ENCODE measurements around the gene OR4E1.
A peak's percentile ranks its signal among the peaks of the same experiment; 100 is the strongest.
"Not testable (repeated sequence)": the region's sequence is repeated elsewhere in the genome, so short reads cannot be mapped to it uniquely, and the experiment has no call there.

OR4E1 gene, protein sequence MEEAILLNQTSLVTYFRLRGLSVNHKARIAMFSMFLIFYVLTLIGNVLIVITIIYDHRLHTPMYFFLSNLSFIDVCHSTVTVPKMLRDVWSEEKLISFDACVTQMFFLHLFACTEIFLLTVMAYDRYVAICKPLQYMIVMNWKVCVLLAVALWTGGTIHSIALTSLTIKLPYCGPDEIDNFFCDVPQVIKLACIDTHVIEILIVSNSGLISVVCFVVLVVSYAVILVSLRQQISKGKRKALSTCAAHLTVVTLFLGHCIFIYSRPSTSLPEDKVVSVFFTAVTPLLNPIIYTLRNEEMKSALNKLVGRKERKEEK

DNA sequence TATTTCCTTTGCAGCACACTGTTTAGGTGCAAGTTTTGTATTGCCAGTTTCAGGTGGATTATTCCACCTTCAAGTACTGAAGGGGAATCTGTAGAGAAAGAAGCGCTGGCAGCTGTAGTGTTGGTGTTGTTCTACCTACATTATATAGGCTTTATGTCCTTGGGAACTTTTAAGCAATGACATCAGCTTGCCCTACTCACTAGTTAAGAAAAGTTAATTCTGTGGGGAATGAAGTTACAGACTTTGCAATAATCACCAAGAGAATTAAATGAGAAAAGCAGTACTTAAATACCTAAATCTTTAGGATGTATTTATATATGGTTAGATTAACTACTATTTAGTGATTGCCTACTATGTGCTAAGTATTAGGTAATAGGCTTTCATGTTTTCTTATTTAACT lies at the start of gene OR4E1:
TSS of gene OR4E1 (minus strand) at position 101 of the 400 bp plus-strand sequence. CDS start 2,883 bp downstream, outside the sequence.
- DNase-seq (ENCODE audit: low read depth), result no peak

DNA sequence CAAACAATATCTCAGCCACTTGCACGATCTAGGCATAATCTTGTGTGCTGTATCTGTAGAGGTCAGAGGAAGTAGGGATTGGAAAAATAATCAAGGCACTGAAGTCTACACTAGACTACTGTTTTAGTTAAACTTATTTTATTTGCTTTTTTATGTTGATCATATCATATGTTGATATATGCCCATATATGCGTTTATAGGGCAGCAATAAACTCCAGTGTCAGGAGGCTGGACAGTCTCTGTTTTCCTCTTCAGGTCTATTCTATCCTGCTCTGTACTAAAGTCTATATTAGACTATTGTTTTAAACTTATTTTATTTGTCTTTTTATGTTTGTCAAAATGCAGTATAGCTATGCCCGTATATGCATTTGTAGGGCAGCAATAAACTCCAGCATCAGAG lies 47.9 kb upstream of the OR4E1 start:
- DNase-seq (ENCODE audit: low read depth), result no peak

DNA sequence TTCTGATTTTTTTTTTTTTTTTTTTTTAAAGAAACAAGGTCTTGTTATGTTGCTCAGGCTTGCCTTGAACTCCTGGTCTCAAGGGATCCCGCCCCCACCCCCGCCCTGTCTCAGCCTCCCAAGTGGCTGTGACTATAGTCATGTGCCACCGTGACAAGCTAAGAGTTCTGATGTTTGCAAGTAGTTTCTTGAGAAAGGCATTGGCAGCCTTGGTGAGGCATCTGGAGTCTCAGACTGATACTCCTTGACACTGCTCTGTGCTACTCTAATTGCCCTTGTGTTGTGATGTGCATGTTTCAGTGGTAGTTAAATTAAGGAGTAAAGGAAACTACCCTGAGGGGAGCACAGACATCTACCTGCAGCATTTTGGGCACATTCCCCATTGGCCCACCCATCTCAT lies 46.2 kb upstream of the OR4E1 start:
- DNase-seq (ENCODE audit: low read depth), result no peak

DNA sequence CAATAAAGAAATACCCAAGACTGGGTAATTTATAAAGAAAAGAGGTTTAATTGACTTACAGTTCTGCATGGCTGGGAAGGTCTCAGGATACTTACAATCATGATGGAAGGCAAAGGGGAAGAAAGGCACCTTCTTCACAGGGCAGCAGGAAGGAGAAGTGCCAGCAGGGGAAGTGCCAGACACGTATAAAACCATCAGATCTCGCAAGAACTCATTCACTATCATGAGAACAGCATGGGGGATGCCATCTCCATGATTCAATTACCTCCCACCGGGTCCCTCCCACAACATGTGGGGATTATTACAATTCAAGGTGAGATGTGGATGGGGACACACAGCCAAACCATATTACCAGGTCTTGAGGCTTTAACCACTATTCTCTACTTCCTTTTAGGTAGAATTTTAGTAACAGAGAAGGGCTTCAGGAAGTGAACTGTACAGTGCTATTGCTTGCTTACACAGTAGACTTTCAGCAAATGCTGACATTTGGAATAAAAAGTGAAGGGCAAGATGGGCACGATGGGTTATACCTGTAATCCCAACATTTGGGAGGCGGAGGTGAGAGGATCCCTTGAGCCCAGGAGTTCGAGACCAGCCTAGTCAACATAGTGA lies 40.8 kb upstream of the OR4E1 start:
- DNase-seq (ENCODE audit: low read depth), result no peak

DNA sequence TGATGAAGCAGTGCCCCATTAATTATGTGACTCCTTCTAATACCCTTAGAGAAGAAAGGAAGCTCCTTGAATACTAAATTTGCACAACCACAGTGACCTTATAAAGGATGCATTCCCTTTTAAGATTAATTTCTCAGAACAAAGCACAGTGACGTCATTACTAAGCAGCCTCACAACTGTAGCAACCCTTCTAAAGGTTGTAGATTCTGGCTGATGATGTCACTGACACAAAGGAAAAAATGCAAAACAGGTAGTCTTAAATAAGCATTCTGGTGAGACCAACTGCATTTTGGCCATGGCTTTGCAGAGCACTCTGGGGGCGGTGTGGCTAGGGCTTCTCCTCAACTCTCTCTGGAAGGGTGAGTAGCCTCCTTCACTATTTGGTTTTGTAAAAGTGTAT lies 38.4 kb upstream of the OR4E1 start:
- DNase-seq (ENCODE audit: low read depth), result no peak

DNA sequence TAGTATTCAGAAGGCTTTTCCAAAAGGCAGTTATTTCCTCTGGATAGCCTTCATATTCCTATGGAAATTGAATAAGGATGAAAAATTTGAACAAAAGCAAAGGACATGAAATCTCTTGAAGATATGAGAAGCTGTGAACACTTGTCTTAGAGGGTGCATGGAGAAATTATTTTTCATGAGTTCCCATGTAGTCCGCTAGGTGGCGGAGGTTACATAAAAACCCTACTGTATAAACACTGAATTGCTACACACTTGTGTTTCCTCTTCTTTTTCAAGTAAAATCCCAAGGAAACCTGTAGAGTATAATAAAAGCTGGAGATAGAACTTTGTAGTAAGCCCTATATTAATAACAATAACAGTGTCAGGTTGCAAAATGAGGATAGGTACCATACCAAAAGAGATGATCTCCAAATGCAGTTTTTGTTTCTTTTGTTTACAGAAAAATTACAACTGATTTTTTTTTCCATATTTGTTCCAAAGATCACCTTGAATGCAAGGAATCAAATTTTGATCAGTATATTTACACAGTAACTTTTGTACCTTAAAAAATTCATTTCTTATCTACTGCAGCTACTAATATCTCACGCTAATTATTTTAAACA lies 37.8 kb upstream of the OR4E1 start:
- DNase-seq (ENCODE audit: low read depth), result peak; percentile 13

DNA sequence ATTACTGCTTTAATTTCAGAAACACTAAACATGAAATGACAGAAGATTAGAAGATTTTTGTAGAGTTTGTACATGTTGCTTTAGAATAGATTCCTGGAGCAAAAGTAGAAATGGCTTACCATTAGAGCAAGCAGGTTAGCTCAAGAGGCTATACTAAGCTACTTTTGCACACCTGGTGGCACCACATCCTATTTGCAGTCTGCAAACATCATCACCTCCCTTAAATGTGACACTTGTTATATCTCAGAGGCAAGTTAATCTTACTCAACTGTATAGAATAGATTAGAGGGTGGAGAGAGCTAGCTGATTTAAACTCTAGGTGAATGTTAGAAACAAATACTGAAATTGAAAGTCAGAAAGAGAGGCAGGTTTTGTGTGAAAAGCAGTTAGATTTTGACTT lies 30.7 kb upstream of the OR4E1 start:
- no peak for DNase-seq (ENCODE audit: low read depth)

DNA sequence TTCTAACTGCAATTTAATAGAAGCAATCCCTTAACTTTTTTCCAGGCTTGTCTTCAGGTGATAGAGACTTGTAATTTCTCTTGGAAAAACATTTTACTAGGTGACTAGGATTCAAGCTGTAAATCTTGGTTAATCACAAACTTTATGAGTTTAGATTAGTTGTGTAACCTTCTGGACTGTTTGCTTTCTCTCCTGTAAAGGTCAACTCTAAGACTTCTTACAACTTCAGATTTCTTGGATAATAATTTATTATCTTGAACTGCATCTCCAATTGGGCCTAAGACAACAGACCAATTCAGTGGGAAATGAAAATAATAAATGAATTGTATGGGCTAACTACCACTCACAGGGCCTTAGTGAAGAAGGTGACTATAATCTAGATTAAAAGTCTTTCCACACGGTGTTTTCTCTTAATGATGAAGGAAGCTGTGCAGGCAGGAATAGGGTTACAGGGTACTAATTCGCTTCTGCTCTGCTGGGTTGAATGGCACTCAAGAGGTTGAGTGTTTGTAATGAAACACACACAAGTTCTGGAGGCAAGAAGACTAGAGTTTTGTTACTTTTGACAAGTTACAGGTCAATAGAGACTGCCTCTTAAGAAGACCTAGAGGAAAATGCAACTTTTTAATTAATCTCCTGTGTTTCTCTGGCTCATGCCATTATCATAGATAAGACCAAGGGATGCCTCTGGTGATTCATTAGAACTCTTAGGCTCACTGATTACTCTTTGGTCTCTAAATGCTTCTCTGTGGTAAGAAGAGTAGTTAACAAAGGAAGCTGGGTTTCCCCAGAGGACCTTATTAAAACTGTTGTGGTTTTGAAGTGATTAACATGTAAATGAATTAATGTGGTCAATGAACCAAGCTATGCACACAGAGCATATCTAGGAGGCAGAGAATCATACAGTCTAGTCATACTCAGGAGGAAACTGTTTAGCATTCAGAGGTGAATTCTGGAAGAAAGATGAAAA lies 30.0 kb upstream of the OR4E1 start:
- DNase-seq (ENCODE audit: low read depth), result no peak

DNA sequence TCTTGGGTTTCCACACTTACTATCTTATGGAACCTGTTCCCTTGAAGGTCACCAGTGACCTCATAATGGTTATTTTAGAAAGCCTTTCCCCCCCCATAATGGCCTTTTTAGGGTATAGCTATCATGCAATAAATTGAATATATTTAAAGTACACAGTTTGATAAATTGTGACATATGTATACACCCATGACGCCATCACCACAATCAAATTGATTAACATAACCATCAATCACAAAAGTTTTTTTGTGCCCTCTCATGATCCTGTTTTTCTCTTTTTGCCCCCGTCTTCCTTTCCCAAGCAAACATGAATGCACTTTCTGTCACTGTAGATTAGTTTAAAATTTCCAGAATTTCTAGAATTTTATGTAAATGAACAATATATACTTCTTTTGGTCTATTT lies 28.7 kb upstream of the OR4E1 start:
- DNase-seq (ENCODE audit: low read depth), result no peak

DNA sequence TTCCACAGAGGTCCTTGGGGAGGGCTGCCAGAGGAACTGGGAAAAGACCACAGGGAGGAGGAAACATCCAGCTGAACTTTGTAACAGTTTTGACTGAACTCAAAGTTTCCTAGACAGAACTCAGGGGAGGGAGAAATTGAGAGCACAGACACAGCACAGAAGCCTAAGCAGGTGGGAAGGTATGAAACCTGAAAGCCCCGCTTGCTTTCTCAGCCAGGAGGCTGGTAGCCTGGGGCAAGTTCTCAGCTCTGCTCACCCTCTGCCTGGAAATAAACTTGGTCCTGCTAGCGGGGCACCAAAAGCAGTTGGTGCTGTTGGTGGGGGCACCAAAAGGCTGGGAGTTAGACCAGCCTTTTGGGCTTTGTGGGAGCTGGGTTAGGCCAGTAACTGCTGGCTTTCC lies 25.9 kb upstream of the OR4E1 start:
- no peak for DNase-seq (ENCODE audit: low read depth)

DNA sequence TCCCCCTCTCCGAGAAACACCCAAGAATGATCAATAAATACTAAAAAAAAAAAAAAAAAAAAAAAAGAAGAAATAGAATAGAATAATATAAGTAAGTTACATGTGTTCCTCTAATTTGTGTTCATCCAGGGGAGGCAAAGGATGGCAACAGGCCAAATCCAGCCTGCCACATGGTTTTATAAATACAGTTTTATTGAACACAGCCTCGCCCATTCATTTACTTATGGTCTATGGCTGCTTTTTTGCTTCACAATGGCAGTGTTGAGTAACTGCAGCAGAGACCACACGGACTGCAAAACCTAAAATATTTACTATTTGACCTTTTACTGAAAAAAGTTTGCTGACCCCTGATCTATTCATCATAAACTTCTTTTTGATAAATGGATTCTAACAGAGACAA lies 24.9 kb upstream of the OR4E1 start:
- not testable (repeated sequence) for DNase-seq (ENCODE audit: low read depth)

DNA sequence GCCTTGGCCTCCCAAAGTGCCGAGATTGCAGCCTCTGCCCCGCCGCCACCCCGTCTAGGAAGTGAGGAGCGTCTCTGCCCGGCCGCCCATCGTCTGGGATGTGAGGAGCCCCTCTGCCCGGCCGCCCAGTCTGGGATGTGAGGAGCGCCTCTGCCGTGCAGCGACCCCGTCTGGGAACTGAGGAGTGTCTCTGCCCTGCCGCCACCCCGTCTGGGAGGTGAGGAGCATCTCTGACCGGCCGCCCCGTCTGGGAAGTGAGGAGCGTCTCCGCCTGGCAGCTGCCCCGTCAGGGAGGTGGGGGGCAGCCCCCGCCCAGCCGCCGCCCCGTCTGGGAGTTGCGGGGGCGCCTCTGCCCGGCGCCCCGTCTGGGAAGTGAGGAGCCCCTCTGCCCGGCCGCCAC lies 24.0 kb upstream of the OR4E1 start:
- not testable (repeated sequence) for DNase-seq (ENCODE audit: low read depth)

DNA sequence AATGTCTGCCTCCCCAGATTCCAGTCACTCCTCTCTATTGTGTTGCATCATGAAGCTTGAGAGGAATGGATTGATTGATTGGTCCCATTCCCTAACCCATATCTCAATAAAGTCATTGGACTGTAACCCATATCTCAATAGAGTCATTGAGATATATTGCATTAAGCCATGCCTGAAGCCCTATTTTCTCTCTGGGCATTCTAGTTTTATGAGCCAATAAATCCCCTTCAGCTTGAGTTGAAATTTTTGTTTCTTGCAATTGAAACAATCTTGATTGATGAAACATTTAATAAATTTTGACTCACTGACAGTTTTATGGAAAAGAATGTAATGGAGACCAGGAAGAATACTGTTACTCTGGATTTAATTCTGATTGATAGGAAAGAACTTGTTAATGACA lies 20.8 kb upstream of the OR4E1 start:
- DNase-seq (ENCODE audit: low read depth), result no peak

DNA sequence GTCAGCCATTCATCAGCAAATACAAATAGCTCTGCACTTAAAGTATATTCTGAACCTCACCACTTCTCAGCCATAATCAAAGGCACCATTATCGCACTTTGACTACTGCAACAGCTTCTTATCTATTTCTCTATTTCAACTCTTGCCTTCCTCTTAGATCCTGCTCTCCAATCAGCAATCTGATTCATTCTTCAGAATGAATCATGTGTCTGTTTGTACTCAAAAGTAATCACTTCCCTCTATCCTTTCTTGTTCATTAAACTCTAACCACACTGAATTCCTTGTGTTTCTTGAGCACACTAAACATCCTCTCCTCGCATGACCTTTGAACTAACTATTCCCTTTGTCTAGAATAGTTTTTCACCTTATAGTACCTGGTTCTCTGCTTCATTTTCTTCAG lies 12.8 kb upstream of the OR4E1 start:
- no peak for DNase-seq (ENCODE audit: low read depth)

DNA sequence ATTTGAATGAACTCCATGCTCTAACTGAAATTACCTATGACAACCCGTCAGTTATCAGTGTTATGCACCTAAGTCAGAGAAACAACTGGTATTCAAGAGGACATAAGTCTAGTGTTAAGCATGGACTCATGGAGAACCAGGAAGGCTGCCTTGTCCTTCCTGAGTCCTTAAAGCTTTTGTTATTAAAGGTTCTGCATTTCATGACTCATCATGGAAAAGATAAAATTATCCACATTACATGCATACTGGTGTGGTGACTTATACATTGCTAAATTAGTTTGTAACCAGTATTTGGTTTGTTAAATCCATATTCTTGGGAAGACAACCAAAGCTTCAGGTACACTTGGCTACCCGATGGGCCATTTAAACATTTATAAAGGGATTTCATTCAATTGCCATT lies 6.5 kb upstream of the OR4E1 start:
- peak; percentile 55 for DNase-seq (ENCODE audit: low read depth)

DNA sequence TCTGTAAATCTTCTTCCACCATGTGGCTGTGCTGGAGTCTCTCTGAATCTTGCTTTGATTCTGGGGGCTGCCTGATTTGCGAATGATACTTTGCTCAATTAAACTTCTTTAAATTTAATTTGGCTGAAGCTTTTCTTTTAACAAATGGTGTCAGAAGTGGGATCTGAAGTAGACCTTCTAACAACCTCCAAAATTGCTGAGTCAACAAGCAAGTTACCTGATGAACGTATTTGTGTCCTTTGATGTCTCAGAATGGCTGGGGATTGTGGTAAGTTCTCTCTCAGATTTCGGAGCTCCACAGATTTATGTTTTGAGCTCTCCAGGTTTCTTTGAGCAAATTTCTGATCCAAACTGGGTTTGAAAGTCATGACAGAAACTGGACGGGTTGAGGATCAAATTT lies 1.9 kb upstream of the OR4E1 start:
- no peak for DNase-seq (ENCODE audit: low read depth)

DNA sequence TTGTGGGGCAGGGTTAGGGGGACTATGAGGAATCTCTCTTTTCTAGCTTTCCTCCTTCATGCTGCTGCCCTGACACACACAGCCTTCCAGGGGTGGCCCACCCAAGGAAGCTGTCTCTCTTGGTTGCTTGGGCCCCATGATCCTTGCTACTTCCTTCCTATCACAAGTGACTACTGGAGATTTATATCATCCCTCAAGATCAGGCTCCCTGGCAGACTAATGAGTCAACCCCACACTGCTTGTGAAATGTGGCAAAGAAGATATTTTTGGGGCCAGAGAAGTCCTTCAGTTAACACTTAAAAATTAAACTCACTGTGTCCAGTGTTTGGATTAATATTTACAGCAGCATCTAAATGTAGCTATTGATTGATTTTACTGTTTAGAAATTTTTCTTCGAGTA lies 1.5 kb downstream of the OR4E1 start:
- DNase-seq (ENCODE audit: low read depth), result no peak

DNA sequence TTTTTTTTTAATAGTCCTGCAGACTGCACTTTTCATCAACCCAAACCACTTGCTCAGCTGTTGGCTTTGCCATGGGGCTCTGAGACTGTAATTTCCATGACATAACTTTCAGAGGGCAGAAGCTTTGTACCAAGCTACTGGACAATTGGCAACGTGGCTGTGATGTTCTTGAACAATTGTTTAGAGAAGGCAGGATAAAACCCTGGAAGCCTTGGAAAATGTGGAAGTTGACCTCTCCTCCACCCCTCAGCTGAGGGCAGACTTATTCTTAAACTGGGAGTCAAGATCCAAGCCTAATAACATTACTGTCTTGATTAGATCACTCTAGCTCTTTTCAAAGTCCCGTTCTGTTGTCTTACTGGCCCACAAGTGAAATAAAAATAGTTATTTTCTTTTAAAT lies 2.2 kb downstream of the OR4E1 start:
- DNase-seq (ENCODE audit: low read depth), result no peak

DNA sequence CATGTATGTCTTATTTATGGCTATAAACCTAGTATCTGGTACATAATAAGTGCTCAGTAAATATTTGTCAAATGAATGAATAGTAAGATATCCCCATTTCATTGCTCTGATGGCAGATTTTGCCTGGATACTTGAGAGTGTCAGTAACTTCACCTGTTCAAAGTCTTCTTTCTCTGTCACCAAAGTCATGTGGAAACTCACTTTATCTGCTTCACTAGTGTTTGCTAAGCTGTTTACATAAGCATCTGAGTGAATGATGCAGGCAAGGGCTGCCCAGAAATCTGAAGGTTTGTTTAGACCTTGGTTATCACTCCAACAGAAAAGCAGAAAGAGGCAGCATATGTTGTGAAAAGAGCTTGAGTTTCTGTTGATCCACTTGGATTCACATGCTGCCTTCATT lies 4.3 kb downstream of the OR4E1 start:
- no peak for DNase-seq (ENCODE audit: low read depth)

DNA sequence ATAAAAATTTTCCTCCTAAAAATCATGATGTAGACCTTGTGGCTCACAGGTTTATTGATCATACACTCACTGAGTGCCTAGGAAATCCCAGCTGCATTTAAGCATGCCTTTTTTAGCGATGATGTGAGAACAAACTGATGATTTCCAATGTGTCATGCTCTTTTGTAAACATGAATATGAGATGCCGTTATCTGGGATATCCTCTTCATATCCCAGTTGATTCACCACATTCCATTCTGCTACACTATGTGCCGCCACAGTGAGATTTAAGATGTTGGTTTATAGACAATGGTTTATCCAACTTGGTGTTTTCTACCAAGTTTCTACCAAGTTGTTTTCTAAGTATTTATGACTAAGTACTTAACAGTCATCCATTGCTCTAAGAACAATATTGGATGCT lies 5.2 kb downstream of the OR4E1 start:
- DNase-seq (ENCODE audit: low read depth), result peak; percentile 64

DNA sequence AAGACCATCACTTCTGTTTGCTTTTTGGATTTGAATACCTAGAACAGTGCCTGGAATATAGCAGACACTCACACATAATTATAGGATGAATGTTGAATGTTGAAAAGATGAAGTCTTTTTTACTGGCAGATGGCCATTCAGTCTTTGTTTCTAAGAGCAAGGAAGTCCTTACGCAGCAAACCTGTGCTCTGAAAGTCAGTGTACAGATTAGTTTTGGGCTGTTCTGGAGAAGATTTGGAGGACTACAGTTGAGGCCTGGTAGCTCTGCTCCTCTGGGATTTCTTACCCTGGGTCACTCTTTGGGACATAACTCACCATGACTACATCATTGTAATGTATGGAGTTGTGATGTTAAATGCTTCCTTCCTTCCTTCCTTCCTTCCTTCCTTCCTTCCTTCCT lies 16.6 kb downstream of the OR4E1 start:
- DNase-seq (ENCODE audit: low read depth), result no peak

DNA sequence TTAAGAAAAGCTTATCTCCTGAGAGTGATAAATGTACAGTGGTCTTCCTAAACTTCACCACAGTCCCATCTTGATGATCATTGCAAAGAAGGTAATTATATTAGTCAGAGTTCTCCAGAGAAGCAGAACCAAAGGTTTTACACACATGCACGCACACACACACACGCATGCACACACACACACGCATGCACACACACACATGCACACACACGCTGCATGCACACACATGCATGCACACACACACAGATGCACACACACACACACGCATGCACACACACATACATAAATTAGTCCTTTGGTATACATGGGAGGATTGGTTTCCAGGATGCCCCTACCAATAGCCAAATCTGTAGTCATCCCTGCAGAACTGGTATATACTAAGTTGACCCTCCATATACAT lies 19.4 kb downstream of the OR4E1 start:
- no peak for DNase-seq (ENCODE audit: low read depth)

All from non-pigmented ciliary epithelial cell (primary cell).